Measurements from ENCODE around the gene BRMS1. TPM values are rescaled to one million over a fixed set of nuclear protein-coding genes. Genes with fewer than 3 reads are reported as not detected.
A peak's percentile ranks its signal among the peaks of the same experiment; 100 is the strongest.
"Not testable (repeated sequence)": the region's sequence is repeated elsewhere in the genome, so short reads cannot be mapped to it uniquely, and the experiment has no call there.

The BRMS1 gene
- total RNA-seq, 1 donor: 43.1 TPM

DNA sequence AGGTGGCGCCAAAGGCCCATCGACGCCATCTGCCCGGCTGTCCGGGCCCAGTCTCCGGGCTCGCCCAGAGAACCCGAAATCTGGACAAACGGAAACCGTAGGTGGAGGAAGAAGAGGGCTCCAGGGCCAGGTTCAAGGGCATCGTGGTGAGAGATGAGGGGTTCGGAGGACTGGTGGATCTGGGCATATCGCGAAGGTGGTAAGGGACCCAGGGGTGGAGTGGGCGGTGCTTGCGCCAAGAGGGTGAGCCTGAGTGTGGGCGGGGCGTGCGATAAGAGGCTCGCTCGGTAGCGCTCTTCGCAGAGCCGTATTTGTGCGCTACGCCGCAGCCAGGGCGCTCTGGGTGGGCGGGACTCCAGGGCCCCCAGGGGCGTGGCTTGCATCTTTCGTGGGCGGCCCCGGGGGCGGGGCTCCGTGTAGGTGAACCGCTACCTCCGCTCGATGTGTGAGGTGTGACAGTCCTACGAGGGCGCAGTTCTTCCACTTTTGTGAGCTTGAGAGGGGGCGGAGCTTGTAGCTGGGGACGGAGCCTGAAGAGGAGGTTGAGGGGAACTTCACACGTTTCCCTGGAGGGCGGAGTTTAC, 32.8 kb downstream of the BRMS1 start:
- H3K36me3 ChIP-seq (ENCODE audit: insufficient read depth, low read length): no peaks in the 10 kb centered on the region
- peaks cover 25% of the 10 kb centered on the region for H4K20me1 ChIP-seq (ENCODE audit: insufficient read depth, low read length)
- H3K27ac ChIP-seq (ENCODE audit: low read depth, low read length): peak overlapping the region; percentile 83
- H3K4me3 ChIP-seq (ENCODE audit: insufficient read depth, low read length): peak overlapping the region; percentile 80
- DNase-seq (ENCODE audit: insufficient read length, low spot score, missing footprints): peak; percentile 97
- no peaks in the 10 kb centered on the region for H3K27me3 ChIP-seq (ENCODE audit: insufficient read depth, low read length)
- peak overlapping the region; percentile 98 for H2AFZ ChIP-seq (ENCODE audit: low read length)
- peaks cover 33% of the 10 kb centered on the region for H3K79me2 ChIP-seq (ENCODE audit: insufficient read depth, low read length)
- peaks cover 38% of the 10 kb centered on the region for H3K4me1 ChIP-seq (ENCODE audit: insufficient read depth, low read length)
- H3K4me2 ChIP-seq (ENCODE audit: insufficient read depth, low read length): peak overlapping the region; percentile 98
- TF ChIP-seq, protein P1, sequence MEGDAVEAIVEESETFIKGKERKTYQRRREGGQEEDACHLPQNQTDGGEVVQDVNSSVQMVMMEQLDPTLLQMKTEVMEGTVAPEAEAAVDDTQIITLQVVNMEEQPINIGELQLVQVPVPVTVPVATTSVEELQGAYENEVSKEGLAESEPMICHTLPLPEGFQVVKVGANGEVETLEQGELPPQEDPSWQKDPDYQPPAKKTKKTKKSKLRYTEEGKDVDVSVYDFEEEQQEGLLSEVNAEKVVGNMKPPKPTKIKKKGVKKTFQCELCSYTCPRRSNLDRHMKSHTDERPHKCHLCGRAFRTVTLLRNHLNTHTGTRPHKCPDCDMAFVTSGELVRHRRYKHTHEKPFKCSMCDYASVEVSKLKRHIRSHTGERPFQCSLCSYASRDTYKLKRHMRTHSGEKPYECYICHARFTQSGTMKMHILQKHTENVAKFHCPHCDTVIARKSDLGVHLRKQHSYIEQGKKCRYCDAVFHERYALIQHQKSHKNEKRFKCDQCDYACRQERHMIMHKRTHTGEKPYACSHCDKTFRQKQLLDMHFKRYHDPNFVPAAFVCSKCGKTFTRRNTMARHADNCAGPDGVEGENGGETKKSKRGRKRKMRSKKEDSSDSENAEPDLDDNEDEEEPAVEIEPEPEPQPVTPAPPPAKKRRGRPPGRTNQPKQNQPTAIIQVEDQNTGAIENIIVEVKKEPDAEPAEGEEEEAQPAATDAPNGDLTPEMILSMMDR (IDR thresholded peaks at IDR 0.05; ENCODE audit: extremely low read depth, low read depth, low read length): no peak
- no peaks in the 10 kb centered on the region for H3K9me3 ChIP-seq (ENCODE audit: low read depth, low read length)

- H3K36me3 ChIP-seq (ENCODE audit: insufficient read depth, low read length): no peaks in the 10 kb centered on the region
- peak overlapping the region; percentile 98 for H2AFZ ChIP-seq (ENCODE audit: low read length)
- H3K4me2 ChIP-seq (ENCODE audit: insufficient read depth, low read length): peak overlapping the region; percentile 98
These were observed 33.4 kb downstream of the BRMS1 start for GRCh38 chr11:66311470-66311964.

GRCh38 chr11:66310803-66311440, 34.0 kb downstream of the BRMS1 start:
- not testable (repeated sequence) for H2AFZ ChIP-seq (ENCODE audit: low read length)

More at GRCh38 chr11:66311470-66311964, 33.4 kb downstream of the BRMS1 start:
- Histone ChIP-seq H3K79me2 (ENCODE audit: insufficient read depth, low read length) (peaks cover 30% of the 10 kb centered on the region), H3K9me3 (ENCODE audit: low read depth, low read length) (no peaks in the 10 kb centered on the region), H3K4me3 (ENCODE audit: insufficient read depth, low read length) (peak overlapping the region; percentile 80), H3K4me1 (ENCODE audit: insufficient read depth, low read length) (peaks cover 34% of the 10 kb centered on the region), H3K27me3 (ENCODE audit: insufficient read depth, low read length) (no peaks in the 10 kb centered on the region), H4K20me1 (ENCODE audit: insufficient read depth, low read length) (peaks cover 23% of the 10 kb centered on the region), H3K27ac (ENCODE audit: low read depth, low read length) (peak overlapping the region; percentile 83)
- DNase-seq (ENCODE audit: insufficient read length, low spot score, missing footprints): no peak
- TF ChIP-seq, protein P1 (IDR thresholded peaks at IDR 0.05; ENCODE audit: extremely low read depth, low read depth, low read length): peak; percentile 90

DNA sequence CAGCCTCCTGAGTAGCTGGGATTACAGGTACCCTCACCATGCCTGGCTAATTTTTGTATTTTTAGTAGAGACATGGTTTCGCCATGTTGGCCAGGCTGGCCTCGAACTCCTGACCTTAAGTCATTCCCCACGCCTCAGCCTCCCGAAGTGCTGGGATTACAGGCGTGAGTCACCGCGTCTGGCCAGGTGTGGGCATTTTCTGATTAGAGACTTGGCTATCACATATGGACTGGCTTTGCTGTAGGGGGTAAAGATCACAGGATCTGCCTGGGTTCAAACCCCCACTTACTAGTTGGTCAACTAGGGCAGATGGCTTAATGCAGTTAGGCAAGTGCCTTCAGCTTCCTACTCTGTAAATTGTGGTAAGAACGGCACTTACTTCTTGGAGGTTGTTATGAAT, 34.6 kb downstream of the BRMS1 start:
- no peak overlapping the region for H3K27ac ChIP-seq (ENCODE audit: low read depth, low read length)
- H3K9me3 ChIP-seq (ENCODE audit: low read depth, low read length): no peaks in the 10 kb centered on the region
- peaks cover 11% of the 10 kb centered on the region for H4K20me1 ChIP-seq (ENCODE audit: insufficient read depth, low read length)
- TF ChIP-seq, protein P1 (IDR thresholded peaks at IDR 0.05; ENCODE audit: extremely low read depth, low read depth, low read length): no peak
- H3K4me2 ChIP-seq (ENCODE audit: insufficient read depth, low read length): no peak overlapping the region
- peaks cover 22% of the 10 kb centered on the region for H3K4me1 ChIP-seq (ENCODE audit: insufficient read depth, low read length)
- H2AFZ ChIP-seq (ENCODE audit: low read length): no peak overlapping the region
- peaks cover 19% of the 10 kb centered on the region for H3K79me2 ChIP-seq (ENCODE audit: insufficient read depth, low read length)
- DNase-seq (ENCODE audit: insufficient read length, low spot score, missing footprints): peak; percentile 29
- peaks cover 1% of the 10 kb centered on the region for H3K27me3 ChIP-seq (ENCODE audit: insufficient read depth, low read length)
- H3K4me3 ChIP-seq (ENCODE audit: insufficient read depth, low read length): no peak overlapping the region
- H3K36me3 ChIP-seq (ENCODE audit: insufficient read depth, low read length): no peaks in the 10 kb centered on the region

More at GRCh38 chr11:66310803-66311440, 34.0 kb downstream of the BRMS1 start:
- H3K9me3 ChIP-seq (ENCODE audit: low read depth, low read length); H3K27me3 ChIP-seq (ENCODE audit: insufficient read depth, low read length); H3K27ac ChIP-seq (ENCODE audit: low read depth, low read length); H3K4me3 ChIP-seq (ENCODE audit: insufficient read depth, low read length); H3K4me2 ChIP-seq (ENCODE audit: insufficient read depth, low read length); H3K36me3 ChIP-seq (ENCODE audit: insufficient read depth, low read length): not testable (repeated sequence)
- H4K20me1 ChIP-seq (ENCODE audit: insufficient read depth, low read length): peaks cover 17% of the 10 kb centered on the region
- peaks cover 25% of the 10 kb centered on the region for H3K79me2 ChIP-seq (ENCODE audit: insufficient read depth, low read length)
- peaks cover 28% of the 10 kb centered on the region for H3K4me1 ChIP-seq (ENCODE audit: insufficient read depth, low read length)
- peak; percentile 65 for DNase-seq (ENCODE audit: insufficient read length, low spot score, missing footprints)
